PFSK-1 (cell line): Measurements from ENCODE around the gene LTBP2.

Source experiments
- FOXP2 ChIP-seq: optimal IDR thresholded peaks from 2 replicates; pipeline ENCODE3; 2011; ENCODE audit warnings: borderline replicate concordance, control low read depth, inconsistent platforms; ENCODE audit not compliant: insufficient read depth; ENCODE audit errors: extremely low read length, extremely low read depth
- POLR2AphosphoS5 ChIP-seq: IDR thresholded peaks from 2 replicates; pipeline ENCODE4 v1.6.1; 2012; ENCODE audit warnings: low read depth, mild to moderate bottlenecking, control low read depth, low read length, moderate library complexity
- REST ChIP-seq, 2 experiments: IDR thresholded peaks; 2 replicates each; pipeline versions ENCODE4 v1.6.1 to v1.8.0; 2011 to 2012; ENCODE audit warnings: low read depth in 2 of 2, low read length in 2 of 2, control low read depth in 1 of 2, inconsistent platforms in 1 of 2, mild to moderate bottlenecking in 1 of 2, moderate library complexity in 1 of 2; ENCODE audit not compliant: insufficient read depth in 1 of 2
- SIN3A ChIP-seq: IDR thresholded peaks from 2 replicates; pipeline ENCODE4 v1.6.1; 2012; ENCODE audit warnings: mild to moderate bottlenecking, low read length, moderate library complexity, borderline replicate concordance; ENCODE audit not compliant: insufficient read depth
- TAF1 ChIP-seq: IDR thresholded peaks from 2 replicates; pipeline ENCODE4 v1.6.1; 2012; ENCODE audit warnings: low read length, control low read depth, borderline replicate concordance; ENCODE audit not compliant: insufficient read depth

DNA sequence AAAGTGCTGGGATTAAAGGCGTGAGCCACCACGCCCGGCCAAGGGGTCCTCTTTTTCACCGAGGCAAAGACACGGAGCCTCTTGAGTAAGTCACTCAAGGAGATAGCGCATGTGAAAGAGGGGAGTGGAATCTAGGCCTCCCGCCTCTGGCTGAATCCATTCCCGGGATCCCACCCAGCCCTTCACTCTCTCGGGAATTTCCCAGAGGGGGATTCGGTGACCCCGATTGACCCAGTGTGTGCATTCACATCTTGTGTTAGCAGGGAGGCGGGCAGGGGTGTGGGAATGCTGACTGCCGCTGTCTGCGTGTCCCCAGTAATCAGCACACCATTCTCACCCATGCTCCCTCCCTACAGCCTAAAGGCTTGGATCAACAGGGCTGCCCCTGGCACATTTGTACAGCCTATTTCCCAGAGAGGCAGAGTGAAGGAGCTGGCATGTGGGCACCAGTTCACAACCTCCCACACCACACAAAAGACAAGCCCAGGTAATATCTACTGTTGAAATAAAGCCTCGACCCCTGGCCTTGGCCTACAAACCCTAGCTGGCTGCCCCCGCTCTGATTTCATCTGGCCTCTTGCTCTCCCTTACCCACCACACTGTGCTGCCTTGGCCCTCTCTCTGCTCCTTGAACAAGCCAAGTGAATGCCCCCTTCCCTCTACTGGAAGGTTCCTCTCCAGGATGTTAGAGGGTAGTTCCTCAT lies 1.3 kb upstream of the LTBP2 start:
- TF ChIP-seq REST (IDR thresholded peaks at IDR 0.05; ENCODE audit: insufficient read depth in 1 of 2, low read depth in 2 of 2, low read length in 2 of 2) (no peak), POLR2AphosphoS5 (no peak), SIN3A (no peak), TAF1 (no peak), FOXP2 (no peak)
